ENCODE results near the gene PSMF1. TPM values are rescaled to one million over a fixed set of nuclear protein-coding genes. Genes with fewer than 3 reads are reported as not detected.

Gene PSMF1
- total RNA-seq, 1 experiment from 2014 or later: 153 TPM

DNA sequence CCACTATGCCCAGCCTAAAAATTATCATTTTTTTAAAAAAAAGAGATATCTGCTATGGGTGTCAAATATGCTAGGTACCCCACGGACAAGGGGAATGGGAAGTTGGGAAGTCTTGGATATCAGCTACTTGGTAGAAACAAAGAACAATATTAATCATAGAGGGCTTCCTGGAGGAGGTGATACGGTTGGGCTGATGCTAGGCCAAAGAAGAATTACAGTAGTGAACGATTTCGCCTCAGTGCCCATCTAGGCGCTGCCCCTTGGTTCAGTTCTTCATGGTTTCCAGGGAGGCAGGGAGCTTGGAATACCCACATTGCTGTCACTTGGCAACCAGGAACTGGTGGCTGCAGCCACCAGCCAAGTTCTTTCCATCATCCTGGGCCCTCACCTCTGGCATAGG lies 5.5 kb upstream of the PSMF1 start:
- no peaks in the 10 kb centered on the region for H3K9me2 ChIP-seq (ENCODE audit: insufficient read depth)
- no peak overlapping the region for H2AFZ ChIP-seq (ENCODE audit: low read depth, low read length, poor library complexity, severe bottlenecking)
- ChIA-PET POLR2A (no interaction called here), CTCF (no interaction called here), RAD21 (ENCODE audit: low non-redundant PET in 1 of 2, low total read pairs in 2 of 2, uncharacterized antibody in 2 of 2, unreplicated experiment in 2 of 2) (no interaction called here)
- no peaks in the 10 kb centered on the region for H3K79me2 ChIP-seq (ENCODE audit: insufficient read depth, low read length)
- TF ChIP-seq FOSL1 (IDR thresholded peaks at IDR 0.05; ENCODE audit: low read depth) (no peak), POLR2AphosphoS5 (IDR thresholded peaks at IDR 0.05; ENCODE audit: low read depth, low read length) (no peak), YY1 (IDR thresholded peaks at IDR 0.05; ENCODE audit: extremely low read depth, insufficient replicate concordance, low read depth, low read length) (no peak), CEBPB (IDR thresholded peaks at IDR 0.05; ENCODE audit: low read depth) (no peak), EZH2phosphoT487 (IDR thresholded peaks at IDR 0.05; ENCODE audit: borderline replicate concordance) (no peak), SIN3A (IDR thresholded peaks at IDR 0.05; ENCODE audit: low read depth) (no peak)
- TF ChIP-seq, protein P1, sequence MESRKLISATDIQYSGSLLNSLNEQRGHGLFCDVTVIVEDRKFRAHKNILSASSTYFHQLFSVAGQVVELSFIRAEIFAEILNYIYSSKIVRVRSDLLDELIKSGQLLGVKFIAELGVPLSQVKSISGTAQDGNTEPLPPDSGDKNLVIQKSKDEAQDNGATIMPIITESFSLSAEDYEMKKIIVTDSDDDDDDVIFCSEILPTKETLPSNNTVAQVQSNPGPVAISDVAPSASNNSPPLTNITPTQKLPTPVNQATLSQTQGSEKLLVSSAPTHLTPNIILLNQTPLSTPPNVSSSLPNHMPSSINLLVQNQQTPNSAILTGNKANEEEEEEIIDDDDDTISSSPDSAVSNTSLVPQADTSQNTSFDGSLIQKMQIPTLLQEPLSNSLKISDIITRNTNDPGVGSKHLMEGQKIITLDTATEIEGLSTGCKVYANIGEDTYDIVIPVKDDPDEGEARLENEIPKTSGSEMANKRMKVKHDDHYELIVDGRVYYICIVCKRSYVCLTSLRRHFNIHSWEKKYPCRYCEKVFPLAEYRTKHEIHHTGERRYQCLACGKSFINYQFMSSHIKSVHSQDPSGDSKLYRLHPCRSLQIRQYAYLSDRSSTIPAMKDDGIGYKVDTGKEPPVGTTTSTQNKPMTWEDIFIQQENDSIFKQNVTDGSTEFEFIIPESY (IDR thresholded peaks at IDR 0.05; ENCODE audit: extremely low read depth, insufficient replicate concordance, low read length): no peak
- TF ChIP-seq, protein P2, sequence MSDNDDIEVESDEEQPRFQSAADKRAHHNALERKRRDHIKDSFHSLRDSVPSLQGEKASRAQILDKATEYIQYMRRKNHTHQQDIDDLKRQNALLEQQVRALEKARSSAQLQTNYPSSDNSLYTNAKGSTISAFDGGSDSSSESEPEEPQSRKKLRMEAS (IDR thresholded peaks at IDR 0.05): no peak
- H3K4me3 ChIP-seq (replicated peaks in 1 of 2; ENCODE audit: low read depth in 1 of 2, low read length in 2 of 2): no peak overlapping the region
- H3K27ac ChIP-seq (ENCODE audit: low read depth, low read length): no peak overlapping the region
- H3K4me1 ChIP-seq (ENCODE audit: control insufficient read depth in 1 of 2, insufficient read depth in 2 of 2, low read length in 2 of 2): peaks cover 2 to 5% of the 10 kb centered on the region in 2 experiments; a peak in 3 of 4 replicates
- no peaks in the 10 kb centered on the region for H3K36me3 ChIP-seq (ENCODE audit: control insufficient read depth in 1 of 2, insufficient read depth in 2 of 2, low read length in 2 of 2)
- no peaks in the 10 kb centered on the region for H3K9me3 ChIP-seq (ENCODE audit: control insufficient read depth in 1 of 2, insufficient read depth in 1 of 2, low read depth in 1 of 2, low read length in 2 of 2)
- H3K9ac ChIP-seq (ENCODE audit: low read length): no peak overlapping the region
- DNase-seq (ENCODE audit: low read depth, low spot score) (no peak), ATAC-seq (no peak)
- no peaks in the 10 kb centered on the region for H3K27me3 ChIP-seq (ENCODE audit: insufficient read depth, low read length)
- no TSS peak for BruUV-seq (replicated peaks)
- no peak overlapping the region for H3K4me2 ChIP-seq (ENCODE audit: low read length)
- intact Hi-C loops (cut with micrococcal nuclease): loop anchor here (10.0 kb wide), 1 partner anchor 102 kb away; no protein-coding TSS in a partner anchor
- H4K20me1 ChIP-seq (ENCODE audit: insufficient read depth): no peaks in the 10 kb centered on the region
